Panc1 (cell line): ENCODE data around the gene DHX38. TPM values are rescaled to one million over a fixed set of nuclear protein-coding genes. Genes with fewer than 3 reads are reported as not detected.

ENCODE experiments used
- ATAC-seq: fragments of 200-7000 bp; cut with Tn5 transposase; 2 replicates; pipeline ENCODE4 v1.9.1; 2020; ENCODE audit warnings: mild to moderate bottlenecking, moderate library complexity
- BruUV-seq: library from RNA; stranded (reverse); fragments of 400-500 nt; replicated peaks from 2 replicates; lab custom pipeline; 2021; lab: Mats Ljungman, UMichigan
- CTCF ChIA-PET: fragments of 300-600 bp; sonication (Branson Sonifier 250); formaldehyde crosslinking; loops from one replicate; lab custom pipeline; 2022; ENCODE audit warnings: antibody characterized with exemption; lab: Charles Lee
- POLR2A ChIA-PET: fragments of 300-600 bp; sonication (Branson Sonifier 250); formaldehyde crosslinking; loops from one replicate; lab custom pipeline; 2022; ENCODE audit warnings: antibody characterized with exemption; lab: Charles Lee
- DNase-seq: peaks from one replicate; pipeline ENCODE4 v3.0.0-alpha.2; 2010; ENCODE audit warnings: low read depth, low spot score
- H3K27ac ChIP-seq: 2 replicates; pipeline ENCODE4 v1.5.1; 2011; ENCODE audit warnings: mild to moderate bottlenecking, low read length, inconsistent platforms
- H3K27me3 ChIP-seq: fragments of 200-500 bp; sonication (Bioruptor generic); 2 replicates; pipeline ENCODE4 v1.6.0; 2014; ENCODE audit warnings: low read length, inconsistent platforms; ENCODE audit not compliant: control insufficient read depth, insufficient read depth
- H3K36me3 ChIP-seq: fragments of 200-500 bp; sonication (Bioruptor generic); 2 replicates; pipeline ENCODE4 v1.5.1; 2014; ENCODE audit warnings: inconsistent platforms, mild to moderate bottlenecking, low read length, moderate library complexity; ENCODE audit not compliant: control insufficient read depth, insufficient read depth
- H3K4me1 ChIP-seq: 2 replicates; pipeline ENCODE4 v1.5.1; 2011; ENCODE audit warnings: inconsistent platforms, mild to moderate bottlenecking, low read length, moderate library complexity; ENCODE audit not compliant: control insufficient read depth, insufficient read depth
- H3K4me3 ChIP-seq, 2 experiments: 2 replicates each; pipeline ENCODE4 v1.5.1; 2011 to 2012; ENCODE audit warnings: low read depth in 2 of 2, low read length in 2 of 2, mild to moderate bottlenecking in 2 of 2, inconsistent platforms in 1 of 2, moderate library complexity in 1 of 2
- H3K9me3 ChIP-seq: fragments of 200-500 bp; sonication (Bioruptor generic); 2 replicates; pipeline ENCODE4 v1.5.1; 2014; ENCODE audit warnings: low read depth, mild to moderate bottlenecking, inconsistent platforms, low read length, moderate library complexity; ENCODE audit not compliant: control insufficient read depth, insufficient read depth
- CTCF ChIP-seq: fragments of 450-650 bp; IDR thresholded peaks from 2 replicates; pipeline ENCODE4 v1.5.1; 2017; ENCODE audit warnings: mild to moderate bottlenecking
- POLR2AphosphoS5 ChIP-seq: IDR thresholded peaks from 2 replicates; pipeline ENCODE4 v1.6.1; 2012; ENCODE audit warnings: mild to moderate bottlenecking, low read depth, low read length, moderate library complexity
- SIN3A ChIP-seq: IDR thresholded peaks from 2 replicates; pipeline ENCODE4 v1.6.1; 2012; ENCODE audit warnings: low read depth, mild to moderate bottlenecking, low read length, moderate library complexity, borderline replicate concordance; ENCODE audit not compliant: insufficient read depth
- TCF7L2 ChIP-seq: IDR thresholded peaks from 2 replicates; pipeline ENCODE4 v1.6.1; 2011; ENCODE audit warnings: mild to moderate bottlenecking, low read depth, low read length, inconsistent platforms
- in situ Hi-C: cut with HindIII; loops from 2 replicates; pipeline ENCODE4 v1.10.0; 2016; ENCODE audit warnings: low sequenced_read_pairs, low pct_unique_long_range_greater_than_20kb
- intact Hi-C: fragments of 100-400 bp; cut with micrococcal nuclease; formaldehyde crosslinking; loops from one replicate; pipeline ENCODE4 v1.10.0; 2022; ENCODE audit not compliant: unreplicated experiment
- total RNA-seq: library from RNA; stranded (reverse); gene quantifications from one replicate; pipeline ENCODE4 v1.2.1, GENCODE V29; 2021; ENCODE audit not compliant: unreplicated experiment
- TF ChIP-seq, protein P1 (sequence below), 2 experiments: IDR thresholded peaks; 2 replicates each; pipeline ENCODE4 v1.6.1; 2011 to 2012; ENCODE audit warnings: low read depth in 2 of 2, control low read depth in 1 of 2, low read length in 1 of 2, mild to moderate bottlenecking in 1 of 2, moderate library complexity in 1 of 2; ENCODE audit not compliant: insufficient read depth in 1 of 2

DHX38 gene
- total RNA-seq, 1 experiment from 2014 or later = 45.5 TPM

GRCh38 chr16:72134507-72134906, 40.9 kb downstream of the DHX38 start:
- H3K9me3 ChIP-seq = no peaks in the 10 kb centered on the region
- H3K36me3 ChIP-seq = no peaks in the 10 kb centered on the region
- no peak overlapping the region for H3K27ac ChIP-seq
- intact Hi-C loops = no loop called here
- peaks cover 2% of the 10 kb centered on the region; the same call in 1 of the 2 replicates for H3K27me3 ChIP-seq
- in situ Hi-C loops = no loop called here
- H3K4me1 ChIP-seq = no peaks in the 10 kb centered on the region
- H3K4me3 ChIP-seq = no peak overlapping the region
- ATAC-seq (no peak), DNase-seq (no peak)
- no TSS peak for BruUV-seq
- CTCF ChIA-PET = no interaction called here
- no peak for TF ChIP-seq POLR2AphosphoS5
- no peak for TF ChIP-seq SIN3A
- no peak for TF ChIP-seq CTCF
- TF ChIP-seq, protein P1, sequence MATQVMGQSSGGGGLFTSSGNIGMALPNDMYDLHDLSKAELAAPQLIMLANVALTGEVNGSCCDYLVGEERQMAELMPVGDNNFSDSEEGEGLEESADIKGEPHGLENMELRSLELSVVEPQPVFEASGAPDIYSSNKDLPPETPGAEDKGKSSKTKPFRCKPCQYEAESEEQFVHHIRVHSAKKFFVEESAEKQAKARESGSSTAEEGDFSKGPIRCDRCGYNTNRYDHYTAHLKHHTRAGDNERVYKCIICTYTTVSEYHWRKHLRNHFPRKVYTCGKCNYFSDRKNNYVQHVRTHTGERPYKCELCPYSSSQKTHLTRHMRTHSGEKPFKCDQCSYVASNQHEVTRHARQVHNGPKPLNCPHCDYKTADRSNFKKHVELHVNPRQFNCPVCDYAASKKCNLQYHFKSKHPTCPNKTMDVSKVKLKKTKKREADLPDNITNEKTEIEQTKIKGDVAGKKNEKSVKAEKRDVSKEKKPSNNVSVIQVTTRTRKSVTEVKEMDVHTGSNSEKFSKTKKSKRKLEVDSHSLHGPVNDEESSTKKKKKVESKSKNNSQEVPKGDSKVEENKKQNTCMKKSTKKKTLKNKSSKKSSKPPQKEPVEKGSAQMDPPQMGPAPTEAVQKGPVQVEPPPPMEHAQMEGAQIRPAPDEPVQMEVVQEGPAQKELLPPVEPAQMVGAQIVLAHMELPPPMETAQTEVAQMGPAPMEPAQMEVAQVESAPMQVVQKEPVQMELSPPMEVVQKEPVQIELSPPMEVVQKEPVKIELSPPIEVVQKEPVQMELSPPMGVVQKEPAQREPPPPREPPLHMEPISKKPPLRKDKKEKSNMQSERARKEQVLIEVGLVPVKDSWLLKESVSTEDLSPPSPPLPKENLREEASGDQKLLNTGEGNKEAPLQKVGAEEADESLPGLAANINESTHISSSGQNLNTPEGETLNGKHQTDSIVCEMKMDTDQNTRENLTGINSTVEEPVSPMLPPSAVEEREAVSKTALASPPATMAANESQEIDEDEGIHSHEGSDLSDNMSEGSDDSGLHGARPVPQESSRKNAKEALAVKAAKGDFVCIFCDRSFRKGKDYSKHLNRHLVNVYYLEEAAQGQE (IDR thresholded peaks at IDR 0.05; ENCODE audit: insufficient read depth in 1 of 2, low read depth in 2 of 2, low read length in 1 of 2) = no peak
- no peak for TF ChIP-seq TCF7L2
- POLR2A ChIA-PET = no interaction called here

GRCh38 chr16:72137380-72138063, 43.9 kb downstream of the DHX38 start:
- POLR2A ChIA-PET = no interaction called here
- Histone ChIP-seq H3K36me3 (no peaks in the 10 kb centered on the region), H3K27me3 (no peaks in the 10 kb centered on the region), H3K4me1 (no peaks in the 10 kb centered on the region), H3K4me3 (no peak overlapping the region), H3K27ac (no peak overlapping the region), H3K9me3 (no peaks in the 10 kb centered on the region)
- in situ Hi-C loops (no loop called here), intact Hi-C loops (no loop called here)
- no TSS peak for BruUV-seq
- DNase-seq (no peak), ATAC-seq (no peak)
- TF ChIP-seq POLR2AphosphoS5 (no peak), CTCF (no peak), SIN3A (no peak), TCF7L2 (no peak)
- TF ChIP-seq, protein P1 (IDR thresholded peaks at IDR 0.05; ENCODE audit: insufficient read depth in 1 of 2, low read depth in 2 of 2, low read length in 1 of 2) = no peak
- CTCF ChIA-PET = no interaction called here
